HG03066 (cell line): ENCODE data around the gene SERHL2.
"Not testable (repeated sequence)": the region's sequence is repeated elsewhere in the genome, so short reads cannot be mapped to it uniquely, and the experiment has no call there.

Experiments
- ATAC-seq: cut with Tn5 transposase; IDR thresholded peaks from one replicate; pipeline ENCODE4 v1.9.1; 2021; ENCODE audit warnings: low read depth; ENCODE audit not compliant: unreplicated experiment

The SERHL2 gene

DNA sequence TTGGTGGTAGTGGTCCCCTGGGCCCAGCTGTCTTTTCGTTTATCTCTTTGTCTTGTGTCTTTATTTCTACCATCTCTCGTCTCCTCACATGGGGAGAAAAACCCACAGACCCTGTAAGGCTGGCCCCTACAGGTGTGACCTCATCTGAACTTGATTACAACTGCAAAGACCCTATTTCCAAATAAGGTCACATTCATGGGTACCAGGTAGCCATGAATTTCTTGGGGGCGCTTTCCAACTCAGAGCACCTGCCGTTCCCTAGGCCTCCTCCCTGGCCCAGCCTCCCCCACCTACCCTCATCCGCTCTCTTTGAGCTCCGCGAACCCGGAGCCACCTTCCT, 20.1 kb upstream of the SERHL2 start:
- no peak for ATAC-seq

DNA sequence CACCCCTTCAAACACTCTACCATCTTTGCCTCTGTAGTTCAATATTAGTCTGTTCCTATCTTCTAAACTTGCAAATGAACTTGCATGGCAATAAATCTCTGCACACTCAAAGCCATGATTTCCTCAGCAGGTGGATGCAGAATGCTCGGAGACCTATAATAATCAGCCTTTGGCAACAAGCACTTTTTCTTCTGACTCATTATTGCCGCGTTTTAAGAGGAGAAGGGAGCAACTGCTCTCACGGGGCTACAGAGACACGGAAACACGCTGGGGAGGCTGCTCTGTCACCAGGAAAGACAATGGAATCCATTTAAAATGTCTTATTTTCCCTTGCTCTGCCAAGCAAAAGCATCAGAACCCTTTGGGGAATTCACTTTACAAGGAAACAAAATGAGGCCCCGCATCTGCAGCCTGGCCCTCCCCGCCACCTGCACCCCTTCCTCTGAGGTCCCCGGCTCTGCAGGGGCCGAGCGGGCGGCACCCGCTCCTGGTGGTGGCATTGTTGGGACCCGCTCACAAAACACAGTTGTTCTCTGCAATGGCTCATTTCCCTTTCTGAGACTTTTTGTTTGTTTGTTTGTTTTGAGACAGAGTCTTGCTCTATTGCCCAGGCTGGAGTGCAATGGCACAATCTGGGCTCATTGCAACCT, 18.5 kb upstream of the SERHL2 start:
- not testable (repeated sequence) for ATAC-seq

DNA sequence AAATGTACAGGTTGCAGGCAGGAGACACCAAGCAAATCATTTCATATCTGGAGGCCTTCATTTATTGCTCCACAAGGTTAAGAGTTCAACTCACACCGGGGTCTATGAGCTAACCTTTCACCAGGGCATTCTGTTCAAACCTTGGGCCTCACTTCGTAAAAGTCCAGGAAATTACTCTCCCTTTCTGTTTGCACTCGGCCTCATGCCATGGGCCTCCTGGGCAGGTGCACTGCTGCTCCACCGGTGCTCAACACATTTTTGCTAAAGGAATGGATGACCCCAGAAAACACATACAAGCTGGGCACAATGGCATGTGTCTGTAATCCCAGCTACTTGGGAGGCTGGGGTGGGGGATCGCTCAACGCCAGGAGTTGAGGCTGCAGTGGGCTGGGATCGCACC, 17.6 kb upstream of the SERHL2 start:
- no peak for ATAC-seq

DNA sequence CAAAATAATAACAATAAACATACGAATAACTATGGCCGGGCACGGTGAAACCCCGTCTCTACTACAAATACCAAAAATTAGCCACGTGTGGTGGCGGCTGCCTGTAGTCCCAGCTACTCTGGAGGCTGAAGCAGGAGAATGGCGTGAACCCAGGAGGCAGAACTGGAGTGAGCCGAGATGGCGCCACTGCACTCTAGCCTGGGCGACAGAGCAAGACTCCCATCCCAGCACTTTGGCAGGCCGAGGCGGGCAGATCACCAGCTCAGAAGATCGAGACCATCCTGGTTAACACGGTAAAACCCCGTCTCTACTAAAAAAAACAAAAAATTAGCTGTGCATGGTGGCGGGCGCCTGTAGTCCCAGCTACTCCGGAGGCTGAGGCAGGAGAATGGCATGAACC, 17.1 kb upstream of the SERHL2 start:
- ATAC-seq, result not testable (repeated sequence)

DNA sequence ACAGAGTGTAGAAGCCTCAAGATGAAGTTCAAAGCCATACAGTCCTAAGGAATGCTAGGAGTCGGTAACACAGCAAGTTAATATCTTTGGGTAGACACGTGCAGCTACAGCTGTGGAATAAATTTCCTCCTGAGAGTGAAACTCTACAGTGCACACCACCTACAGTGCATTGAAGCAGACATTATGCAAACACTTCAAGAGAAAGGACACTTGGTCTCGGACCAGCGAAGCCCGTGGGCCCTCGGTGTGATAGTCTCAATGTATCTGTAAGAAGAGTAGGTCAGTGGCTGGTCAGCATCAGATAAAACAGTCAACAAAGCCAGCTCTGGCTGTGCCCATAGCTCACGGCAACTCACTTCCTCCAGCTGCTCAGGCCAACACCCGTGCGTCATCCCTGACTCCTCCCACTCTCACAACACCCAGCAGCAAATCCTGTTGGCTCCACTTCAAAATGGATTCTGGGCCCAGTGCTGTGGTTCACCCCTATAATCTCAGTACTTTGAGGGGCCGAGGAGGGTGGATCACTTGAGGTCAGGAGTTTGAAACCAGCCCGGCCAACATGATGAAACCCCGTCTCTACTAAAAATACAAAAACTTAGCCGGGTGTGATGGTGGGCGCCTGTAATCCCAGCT, 16.4 kb upstream of the SERHL2 start:
- not testable (repeated sequence) for ATAC-seq

DNA sequence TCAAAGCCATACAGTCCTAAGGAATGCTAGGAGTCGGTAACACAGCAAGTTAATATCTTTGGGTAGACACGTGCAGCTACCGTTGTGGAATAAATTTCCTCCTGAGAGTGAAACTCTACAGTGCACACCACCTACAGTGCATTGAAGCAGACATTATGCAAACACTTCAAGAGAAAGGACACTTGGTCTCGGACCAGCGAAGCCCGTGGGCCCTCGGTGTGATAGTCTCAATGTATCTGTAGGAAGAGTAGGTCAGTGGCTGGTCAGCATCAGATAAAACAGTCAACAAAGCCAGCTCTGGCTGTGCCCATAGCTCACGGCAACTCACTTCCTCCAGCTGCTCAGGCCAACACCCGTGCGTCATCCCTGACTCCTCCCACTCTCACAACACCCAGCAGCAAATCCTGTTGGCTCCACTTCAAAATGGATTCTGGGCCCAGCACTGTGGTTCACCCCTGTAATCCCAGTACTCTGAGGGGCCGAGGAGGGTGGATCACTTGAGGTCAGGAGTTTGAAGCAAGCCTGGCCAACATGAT, 14.5 kb upstream of the SERHL2 start:
- not testable (repeated sequence) for ATAC-seq

DNA sequence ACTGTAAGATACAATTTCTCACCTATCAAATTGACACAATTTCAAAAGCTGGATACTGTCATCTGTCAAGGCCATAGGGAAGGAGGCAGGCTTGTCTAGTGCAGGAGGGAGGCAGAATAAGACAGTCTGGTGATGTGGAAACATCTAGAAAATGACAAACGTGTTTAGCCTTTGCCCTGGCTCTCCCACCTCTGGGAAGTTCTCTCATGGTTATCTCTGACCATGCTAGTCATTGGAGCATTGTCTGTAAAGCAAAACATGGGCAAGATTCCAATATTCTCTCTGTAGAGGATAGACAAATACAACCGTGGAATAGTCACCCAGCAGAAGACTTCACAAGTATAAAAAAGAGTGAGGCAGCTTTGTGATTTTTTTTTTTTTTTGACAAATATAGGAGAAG, 9.1 kb upstream of the SERHL2 start:
- no peak for ATAC-seq

DNA sequence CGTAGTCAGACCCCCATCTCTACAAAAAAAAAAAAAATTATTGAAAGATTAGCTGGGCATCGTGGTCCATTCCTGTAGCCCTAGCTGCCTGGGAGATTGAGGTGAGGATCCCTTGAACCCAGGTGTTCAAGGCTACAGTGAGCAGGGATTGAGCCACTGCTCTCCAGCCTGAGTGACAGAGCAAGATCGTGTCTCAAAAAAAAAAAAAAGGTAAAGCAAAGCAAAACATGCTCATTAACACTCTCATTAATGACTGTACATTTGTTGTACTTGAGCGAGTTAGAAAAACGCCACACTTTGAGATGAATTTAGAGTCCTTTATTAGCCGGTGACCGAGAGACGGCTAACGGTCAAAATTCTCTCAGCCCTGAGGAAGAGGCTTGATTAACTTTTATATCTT, 6.2 kb upstream of the SERHL2 start:
- no peak for ATAC-seq

DNA sequence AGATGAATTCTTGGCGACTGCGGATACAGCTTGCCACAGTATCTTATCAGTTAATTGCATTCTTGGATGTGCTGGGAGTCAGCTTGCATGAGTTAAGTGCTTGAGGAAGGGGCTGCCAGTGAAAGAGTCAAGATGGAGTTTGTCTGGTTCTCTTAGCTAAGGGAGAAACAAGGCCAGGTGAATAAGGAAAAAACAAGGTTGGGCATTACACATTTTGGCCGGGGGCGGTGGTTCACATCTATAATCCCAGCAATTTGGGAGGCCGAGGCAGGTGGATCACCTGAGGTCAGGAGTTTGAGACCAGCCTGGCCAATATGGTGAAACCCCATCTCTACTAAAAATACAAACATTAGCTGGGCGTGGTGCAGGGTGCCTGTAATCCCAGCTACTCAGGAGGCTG, 5.6 kb upstream of the SERHL2 start:
- ATAC-seq, result not testable (repeated sequence)

DNA sequence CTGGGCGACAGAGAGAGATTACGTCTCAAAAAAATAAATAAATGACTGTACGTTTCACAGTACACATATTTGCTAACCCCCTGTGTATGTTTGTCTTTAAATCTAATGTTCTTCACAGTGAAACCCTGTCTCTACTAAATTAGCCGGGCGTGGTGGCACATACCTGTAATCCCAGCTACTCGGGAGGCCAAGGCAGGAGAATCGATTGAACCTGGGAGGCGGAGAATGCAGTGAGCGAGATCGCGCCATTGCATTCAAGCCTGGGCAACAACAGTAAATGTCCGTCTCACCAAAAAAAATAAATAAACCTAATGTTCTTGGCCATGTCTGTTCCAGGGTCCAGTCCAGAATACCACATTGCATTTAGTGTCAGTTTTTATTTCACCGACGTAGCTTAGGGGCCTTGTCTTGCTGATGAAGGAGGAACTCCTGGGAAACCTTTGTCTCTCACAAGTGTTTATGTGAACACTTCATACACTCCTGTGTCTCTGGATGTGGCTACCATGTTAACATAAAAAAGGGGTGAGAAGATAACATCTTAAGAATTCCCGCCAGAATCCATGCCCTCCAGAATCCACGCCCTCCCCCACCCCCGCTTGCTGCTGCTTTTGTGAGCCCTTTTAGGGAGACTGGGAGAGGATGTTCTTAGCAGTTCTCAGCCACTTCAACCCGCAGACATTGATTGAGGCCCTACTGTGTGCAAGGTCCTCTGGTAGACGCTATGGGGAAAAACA, 5.0 kb upstream of the SERHL2 start:
- ATAC-seq, result no peak

DNA sequence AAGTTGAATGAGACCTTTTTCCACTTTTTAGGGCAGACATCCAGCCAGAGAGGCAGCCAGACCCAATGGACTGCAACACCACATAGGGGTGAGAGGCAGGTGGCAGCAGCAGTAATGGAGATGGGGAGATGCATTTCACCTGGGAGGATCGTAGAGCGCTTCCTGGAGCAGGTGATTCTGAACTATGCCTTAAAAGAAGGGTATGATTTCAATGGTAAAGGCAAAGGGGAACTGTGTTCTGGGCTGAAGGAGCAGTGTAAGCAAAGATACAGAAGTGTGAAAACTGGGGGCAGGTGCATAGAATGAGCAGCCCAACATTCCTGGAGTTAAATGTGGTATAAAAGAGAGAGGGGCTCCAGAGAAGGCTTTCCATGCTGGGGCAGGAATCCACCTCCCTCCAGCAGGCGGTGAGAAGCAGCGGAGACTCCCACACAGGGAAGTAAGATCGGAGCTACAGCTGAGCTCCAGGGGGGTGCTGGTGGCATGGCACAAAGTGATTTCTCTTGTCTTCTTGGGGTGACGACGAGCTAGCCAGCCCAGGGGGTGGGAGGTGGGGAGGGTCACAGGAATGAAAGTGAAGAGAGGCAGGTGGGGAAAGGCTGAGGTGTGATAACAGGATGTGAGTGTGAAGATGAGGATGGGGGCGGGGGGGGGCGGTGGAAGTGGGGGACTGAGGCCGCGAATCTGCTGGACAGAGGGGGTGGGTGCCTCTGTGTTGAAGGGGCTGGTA, 4.3 kb upstream of the SERHL2 start:
- no peak for ATAC-seq

DNA sequence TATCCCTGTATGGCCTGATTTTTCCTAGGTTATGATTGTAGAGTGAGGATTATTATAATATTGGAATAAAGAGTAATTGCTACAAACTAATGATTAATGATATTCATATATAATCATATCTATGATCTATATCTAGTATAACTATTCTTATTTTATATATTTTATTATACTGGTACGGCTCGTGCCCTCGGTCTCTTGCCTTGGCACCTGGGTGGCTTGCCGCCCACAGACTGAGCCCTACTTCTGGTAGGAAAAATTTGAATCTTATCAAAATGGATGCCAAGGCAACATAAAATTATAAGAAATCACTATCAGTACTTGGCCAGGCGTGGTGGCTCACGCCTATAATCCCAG, 1.5 kb upstream of the SERHL2 start:
- not testable (repeated sequence) for ATAC-seq

DNA sequence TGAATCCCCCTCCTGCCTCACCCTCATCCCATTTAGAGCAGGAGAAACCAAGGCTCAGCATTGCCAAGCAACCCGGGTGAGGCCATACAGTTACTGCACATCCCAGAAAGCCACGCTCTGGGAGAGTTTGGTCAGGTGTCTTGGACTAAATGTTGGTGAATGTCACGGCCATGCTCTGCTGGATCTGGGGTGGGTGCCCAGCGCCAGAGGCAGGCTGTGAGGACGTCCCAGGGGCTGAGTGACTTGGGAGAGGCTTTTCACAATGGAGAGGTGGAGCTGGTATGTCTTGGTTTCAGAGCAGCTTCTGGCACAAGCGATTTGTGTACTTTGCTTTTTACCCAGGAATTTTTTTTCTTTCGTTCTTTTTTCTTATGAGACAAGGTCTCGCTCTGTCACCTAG, 6.6 kb downstream of the SERHL2 start:
- ATAC-seq, result no peak

DNA sequence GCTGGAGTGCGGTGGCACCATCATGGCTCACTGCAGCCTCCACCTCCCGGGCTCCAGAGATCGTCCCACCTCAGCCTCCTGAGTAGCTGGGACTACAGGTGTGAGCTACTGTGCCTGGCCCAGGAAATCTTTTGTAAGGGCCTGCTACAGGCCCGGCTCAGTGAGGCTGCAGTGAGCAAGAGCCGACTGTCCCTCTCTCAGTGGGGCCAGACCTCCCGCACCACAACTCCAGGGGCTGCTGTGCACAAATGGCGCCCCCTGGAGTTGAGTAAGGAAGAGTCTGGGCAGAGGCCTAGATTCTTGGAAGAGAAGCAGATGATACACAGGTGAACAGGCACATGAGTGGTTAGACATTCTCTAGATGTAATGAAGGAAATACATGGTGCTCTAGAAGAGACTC, 7.0 kb downstream of the SERHL2 start:
- ATAC-seq, result no peak

DNA sequence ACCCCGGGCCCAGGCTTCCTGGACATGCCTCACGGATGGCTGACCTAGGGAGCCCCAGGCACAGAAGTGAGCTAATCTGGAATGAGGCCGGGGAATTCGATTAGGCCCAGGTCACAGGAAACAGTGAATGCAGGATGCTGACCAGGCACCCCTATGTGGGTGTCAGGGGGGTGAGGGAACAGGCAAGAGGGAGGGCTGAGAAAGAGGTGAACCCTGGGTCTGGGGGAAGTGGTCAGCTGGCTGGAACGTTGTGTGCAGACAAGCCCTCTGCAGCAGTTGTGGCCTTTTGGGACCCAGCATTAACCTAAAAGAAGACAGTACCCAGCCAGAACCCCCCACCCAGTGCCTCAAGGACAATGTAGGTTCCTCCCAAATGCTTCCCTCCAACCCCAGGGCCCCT, 8.1 kb downstream of the SERHL2 start:
- no peak for ATAC-seq

DNA sequence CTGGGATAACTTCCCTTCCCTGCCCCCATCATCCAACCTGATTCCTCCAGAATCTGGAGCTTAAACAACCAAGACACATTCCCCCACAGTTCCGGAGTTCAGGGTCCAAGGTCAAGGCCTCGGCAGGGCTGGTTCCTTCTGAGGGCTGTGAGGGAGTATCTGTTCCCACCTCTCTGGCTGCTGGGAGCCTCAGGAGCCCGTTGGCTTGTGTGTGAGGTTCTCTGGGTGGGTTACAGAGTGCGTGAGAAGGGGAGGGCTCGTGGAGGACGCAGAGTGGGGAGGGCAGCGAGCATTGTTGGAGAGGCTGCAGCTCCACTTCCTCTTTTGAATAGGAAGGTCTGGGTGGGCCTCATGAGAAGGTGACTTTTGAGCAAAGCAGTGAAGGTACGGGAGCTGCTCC, 8.5 kb downstream of the SERHL2 start:
- no peak for ATAC-seq

DNA sequence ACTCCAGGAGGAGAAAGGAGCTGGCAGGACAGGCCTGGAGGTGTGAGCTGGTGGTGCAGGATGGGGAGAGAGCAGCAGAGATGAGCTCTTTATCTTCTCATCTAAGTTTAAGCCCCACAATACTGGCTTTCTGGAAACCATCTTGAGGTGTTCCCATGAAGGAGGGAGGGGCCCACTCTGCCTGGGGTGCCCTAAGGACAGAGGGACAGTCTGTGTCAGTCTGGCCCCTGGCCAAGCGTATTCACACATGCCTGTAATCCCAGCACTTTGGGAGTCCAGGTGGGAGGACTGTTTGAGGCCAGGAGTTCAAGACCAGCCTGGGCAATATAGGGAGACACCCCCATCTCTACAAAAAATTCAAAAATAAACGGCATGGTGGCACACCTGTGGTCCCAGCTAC, 8.9 kb downstream of the SERHL2 start:
- no peak for ATAC-seq

DNA sequence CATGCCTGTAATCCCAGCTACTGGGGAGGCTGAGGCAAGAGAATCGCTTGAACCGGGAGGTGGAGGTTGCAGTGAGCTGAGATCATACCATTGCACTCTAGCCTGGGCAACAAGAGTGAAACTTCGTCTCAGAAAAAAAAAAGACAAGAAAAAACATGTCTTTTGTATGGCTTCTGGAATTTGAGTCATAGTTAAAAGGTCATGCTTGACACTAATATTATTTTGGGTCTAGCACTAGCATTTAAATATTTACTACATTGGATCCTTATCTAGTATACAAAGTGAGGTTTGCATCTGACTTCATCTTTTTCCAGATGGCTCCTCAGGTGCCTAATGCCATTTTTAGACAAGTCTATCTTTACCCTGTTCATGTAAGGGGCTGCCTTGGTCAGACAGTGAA, 10.2 kb downstream of the SERHL2 start:
- not testable (repeated sequence) for ATAC-seq

DNA sequence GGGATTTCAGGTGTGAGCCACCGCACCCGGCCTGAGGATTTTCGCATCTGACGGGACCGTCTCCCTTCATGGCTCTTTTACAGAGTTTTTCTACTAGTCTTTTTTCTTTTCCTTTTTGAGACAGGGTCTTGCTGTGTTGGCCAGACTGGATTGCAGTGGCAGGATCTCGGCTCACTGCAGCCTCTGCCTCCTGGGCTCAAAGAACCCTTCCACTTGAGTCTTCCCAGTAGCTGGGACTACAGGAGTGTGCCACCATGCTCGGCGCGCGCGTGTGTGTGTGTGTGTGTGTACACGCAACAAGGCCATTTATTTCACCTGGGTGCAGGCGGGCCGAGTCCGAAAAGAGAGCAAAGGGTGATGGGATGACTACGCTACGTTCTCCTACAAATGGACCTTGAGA, 10.9 kb downstream of the SERHL2 start:
- ATAC-seq, result no peak

DNA sequence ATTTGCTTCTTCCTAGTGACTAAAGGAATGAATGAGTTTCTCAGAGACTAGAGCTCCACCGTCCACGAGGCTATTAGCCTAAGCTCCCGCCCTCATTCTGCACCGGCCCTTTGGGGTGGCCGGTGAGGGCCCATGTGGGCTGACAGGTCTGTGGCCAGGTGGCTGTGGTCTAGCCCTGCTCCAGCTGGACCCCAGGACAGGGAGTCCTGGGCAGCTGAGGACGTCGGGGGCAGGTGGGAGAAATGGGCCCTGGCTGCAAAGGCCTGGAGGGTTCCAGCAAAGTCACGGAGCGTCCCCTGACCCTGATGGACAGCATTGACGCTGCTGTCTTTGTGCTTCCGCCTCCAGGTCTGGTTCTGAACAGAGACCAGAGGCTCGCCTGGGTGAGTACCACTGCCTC, 12.2 kb downstream of the SERHL2 start:
- ATAC-seq, result no peak

DNA sequence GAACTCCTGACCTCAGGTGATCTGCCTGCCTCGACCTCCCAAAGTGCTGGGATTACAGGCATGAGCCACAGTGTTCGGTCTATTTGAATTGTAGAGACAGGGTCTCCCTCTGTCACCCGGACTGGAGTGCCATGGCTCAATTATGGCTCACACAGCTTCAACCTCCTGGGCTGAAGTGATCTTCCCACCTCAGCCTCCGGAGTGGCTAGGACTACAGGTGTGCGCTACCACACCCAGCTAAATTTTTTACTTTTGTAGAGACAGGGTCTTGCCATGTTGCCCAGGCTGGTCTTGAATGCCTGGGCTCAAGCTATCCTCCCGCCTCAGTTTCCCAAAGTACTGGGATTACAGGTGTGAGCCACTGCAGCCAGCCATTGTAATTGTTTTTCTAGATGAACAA, 14.2 kb downstream of the SERHL2 start:
- ATAC-seq, result not testable (repeated sequence)
